Fibroblast of skin of scalp (primary cell): ENCODE measurements around the gene TXNIP.

Source experiments
- DNase-seq: peaks from one replicate; pipeline ENCODE4 v3.0.0-alpha.2; 2013

TXNIP gene

GRCh38 chr1:145961425-145962156, 34.8 kb downstream of the TXNIP start:
- DNase-seq: no peak

- DNase-seq: no peak
Measured at GRCh38 chr1:145961109-145961424, 35.3 kb downstream of the TXNIP start.

GRCh38 chr1:145960468-145961108, 35.8 kb downstream of the TXNIP start:
- peak; percentile 60 for DNase-seq

GRCh38 chr1:145959957-145960467, 36.4 kb downstream of the TXNIP start:
- DNase-seq: no peak

GRCh38 chr1:145959333-145959732, 37.0 kb downstream of the TXNIP start:
- no peak for DNase-seq

- no peak for DNase-seq
Measured at GRCh38 chr1:145958734-145959133, 37.6 kb downstream of the TXNIP start.

GRCh38 chr1:145957443-145958319, 38.7 kb downstream of the TXNIP start, which contains the start of gene LIX1L:
LIX1L (minus strand) TSS chr1:145958017; CDS start chr1:145957927, 90 bp downstream.
- DNase-seq: peak; percentile 98

GRCh38 chr1:145956781-145957442, 39.5 kb downstream of the TXNIP start:
- peak; percentile 39 for DNase-seq

- DNase-seq: no peak
Measured at GRCh38 chr1:145956361-145956760, 40.0 kb downstream of the TXNIP start.

- DNase-seq: no peak
Measured at GRCh38 chr1:145955436-145955835, 40.9 kb downstream of the TXNIP start.

- no peak for DNase-seq
Measured at GRCh38 chr1:145953861-145954260, 42.5 kb downstream of the TXNIP start.

GRCh38 chr1:145952903-145953302, 43.5 kb downstream of the TXNIP start:
- no peak for DNase-seq

GRCh38 chr1:145951526-145951925, 44.9 kb downstream of the TXNIP start:
- no peak for DNase-seq

- no peak for DNase-seq
Measured at GRCh38 chr1:145949219-145949618, 47.2 kb downstream of the TXNIP start.

- DNase-seq: no peak
Measured at GRCh38 chr1:145947551-145947950, 48.8 kb downstream of the TXNIP start.

GRCh38 chr1:145946477-145946986, 49.8 kb downstream of the TXNIP start:
- no peak for DNase-seq

GRCh38 chr1:145944532-145944931, 51.8 kb downstream of the TXNIP start:
- DNase-seq: no peak

- DNase-seq: no peak
Measured at GRCh38 chr1:145942871-145943270, 53.5 kb downstream of the TXNIP start.
